ENCODE measurements around the gene GAL.

GAL gene

GRCh38 chr11:68650801-68651200 is 33.5 kb upstream of the GAL start:
- H3K4me3 ChIP-seq (ENCODE audit: low read depth, low read length): no peak overlapping the region
- no peak for DNase-seq (ENCODE audit: low read depth)
- no peak for TF ChIP-seq CTCF (conservative IDR thresholded peaks at IDR 0.05; ENCODE audit: low read depth, low read length)

- H3K4me3 ChIP-seq (ENCODE audit: low read depth, low read length): no peak overlapping the region
- TF ChIP-seq CTCF (conservative IDR thresholded peaks at IDR 0.05; ENCODE audit: low read depth, low read length): no peak
- DNase-seq (ENCODE audit: low read depth): peak; percentile 17
These were observed 32.9 kb upstream of the GAL start for GRCh38 chr11:68651208-68651984.

GRCh38 chr11:68651985-68652682 is 32.2 kb upstream of the GAL start:
- DNase-seq (ENCODE audit: low read depth): no peak
- no peak for TF ChIP-seq CTCF (conservative IDR thresholded peaks at IDR 0.05; ENCODE audit: low read depth, low read length)
- H3K4me3 ChIP-seq (ENCODE audit: low read depth, low read length): no peak overlapping the region

GRCh38 chr11:68652683-68653156 is 31.6 kb upstream of the GAL start:
- TF ChIP-seq CTCF (conservative IDR thresholded peaks at IDR 0.05; ENCODE audit: low read depth, low read length): no peak
- DNase-seq (ENCODE audit: low read depth): no peak
- no peak overlapping the region for H3K4me3 ChIP-seq (ENCODE audit: low read depth, low read length)

- no peak for TF ChIP-seq CTCF (conservative IDR thresholded peaks at IDR 0.05; ENCODE audit: low read depth, low read length)
- DNase-seq (ENCODE audit: low read depth): no peak
- no peak overlapping the region for H3K4me3 ChIP-seq (ENCODE audit: low read depth, low read length)
These were observed 30.6 kb upstream of the GAL start for GRCh38 chr11:68653486-68654430.

- no peak for TF ChIP-seq CTCF (conservative IDR thresholded peaks at IDR 0.05; ENCODE audit: low read depth, low read length)
- DNase-seq (ENCODE audit: low read depth): no peak
- no peak overlapping the region for H3K4me3 ChIP-seq (ENCODE audit: low read depth, low read length)
These were observed 29.4 kb upstream of the GAL start for GRCh38 chr11:68654978-68655377.

All from choroid plexus epithelial cell (primary cell).